Measurements from ENCODE around the gene CNTNAP2.

GRCh38 chr7:147833970-147834369 is 1717.4 kb downstream of the CNTNAP2 start:
- no peak for TF ChIP-seq CTCF (IDR thresholded peaks at IDR 0.05)
- TF ChIP-seq POLR2A (IDR thresholded peaks at IDR 0.05) = no peak
- no peak for TF ChIP-seq EP300 (IDR thresholded peaks at IDR 0.05)

Measured in tibial nerve (tissue), 4 donors.